NK-92 (cell line): ENCODE results near the gene IL22RA2.

ENCODE experiments used
- DNase-seq: peaks from one replicate; lab custom pipeline; 2025; ENCODE audit not compliant: unreplicated experiment; lab: John Stamatoyannopoulos, UW

IL22RA2 gene

DNA sequence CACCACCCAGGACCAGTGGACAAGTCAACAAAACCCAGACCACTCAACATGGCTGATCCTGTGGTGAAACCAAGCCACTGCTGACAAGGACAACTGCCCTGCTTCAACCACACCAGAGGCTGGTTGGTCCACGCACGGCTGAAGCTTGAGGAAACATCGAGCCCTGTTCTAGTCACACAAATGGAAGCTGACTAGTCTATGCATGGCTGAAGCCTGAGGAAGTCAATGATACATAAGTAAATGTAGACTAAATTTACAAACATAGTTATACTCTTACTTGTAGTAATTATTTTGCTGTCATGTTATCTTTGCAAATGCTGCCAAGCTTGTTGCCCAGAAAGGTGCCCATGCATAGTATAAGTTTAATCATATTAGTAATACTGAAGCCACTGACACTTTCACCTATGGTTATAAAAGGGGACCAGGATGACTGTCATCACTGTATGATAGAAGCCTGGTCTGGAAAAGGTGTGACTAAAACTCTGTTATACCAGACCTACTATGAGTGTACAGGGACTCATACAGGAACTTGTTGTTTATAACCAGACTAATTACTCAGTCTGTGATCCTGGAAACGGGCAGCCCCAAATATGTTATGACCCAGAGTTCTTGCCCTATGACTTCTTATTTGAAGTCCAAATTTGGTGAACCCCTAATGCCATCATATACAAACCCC lies 5.6 kb downstream of the IL22RA2 start:
- DNase-seq, result no peak

DNA sequence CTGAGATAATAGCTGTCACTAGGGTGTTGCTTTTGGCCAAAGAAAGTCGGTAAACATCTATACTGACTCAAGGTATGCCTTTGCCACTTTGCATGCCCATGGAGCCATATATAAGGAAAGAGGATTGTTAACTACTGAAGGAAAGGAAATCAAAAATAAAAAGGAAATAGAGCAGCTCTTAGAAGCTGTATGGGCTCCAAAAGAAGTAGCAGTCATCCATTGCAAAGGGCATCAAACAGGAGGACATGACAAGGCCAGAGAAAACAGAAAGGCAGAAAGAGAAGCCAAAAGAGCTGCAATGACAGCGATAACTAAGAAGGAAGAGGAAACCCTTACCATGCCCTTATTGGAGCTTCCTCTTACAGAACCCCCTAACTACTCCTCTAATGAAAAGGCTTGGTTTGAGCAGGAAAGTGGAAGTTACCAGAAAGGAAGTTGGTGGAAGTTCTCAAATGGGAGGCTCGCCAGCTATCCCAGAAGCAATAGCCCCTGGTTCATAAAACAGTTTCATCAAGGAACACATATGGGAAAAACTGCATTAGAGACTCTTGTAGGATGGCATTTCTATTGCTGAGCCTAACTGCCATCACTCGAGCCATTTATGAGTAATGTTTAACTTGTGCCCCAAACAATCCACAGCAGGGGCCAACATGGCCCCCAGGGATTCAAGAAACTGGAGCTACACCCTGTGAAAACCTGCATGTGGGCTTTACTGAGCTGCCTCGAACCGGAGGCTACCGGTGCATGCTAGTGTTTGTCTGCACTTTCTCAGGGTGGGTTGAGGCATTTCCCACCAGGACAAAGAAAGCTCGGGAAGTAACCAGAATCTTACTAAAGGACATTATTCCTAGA lies 7.0 kb downstream of the IL22RA2 start:
- DNase-seq, result no peak

DNA sequence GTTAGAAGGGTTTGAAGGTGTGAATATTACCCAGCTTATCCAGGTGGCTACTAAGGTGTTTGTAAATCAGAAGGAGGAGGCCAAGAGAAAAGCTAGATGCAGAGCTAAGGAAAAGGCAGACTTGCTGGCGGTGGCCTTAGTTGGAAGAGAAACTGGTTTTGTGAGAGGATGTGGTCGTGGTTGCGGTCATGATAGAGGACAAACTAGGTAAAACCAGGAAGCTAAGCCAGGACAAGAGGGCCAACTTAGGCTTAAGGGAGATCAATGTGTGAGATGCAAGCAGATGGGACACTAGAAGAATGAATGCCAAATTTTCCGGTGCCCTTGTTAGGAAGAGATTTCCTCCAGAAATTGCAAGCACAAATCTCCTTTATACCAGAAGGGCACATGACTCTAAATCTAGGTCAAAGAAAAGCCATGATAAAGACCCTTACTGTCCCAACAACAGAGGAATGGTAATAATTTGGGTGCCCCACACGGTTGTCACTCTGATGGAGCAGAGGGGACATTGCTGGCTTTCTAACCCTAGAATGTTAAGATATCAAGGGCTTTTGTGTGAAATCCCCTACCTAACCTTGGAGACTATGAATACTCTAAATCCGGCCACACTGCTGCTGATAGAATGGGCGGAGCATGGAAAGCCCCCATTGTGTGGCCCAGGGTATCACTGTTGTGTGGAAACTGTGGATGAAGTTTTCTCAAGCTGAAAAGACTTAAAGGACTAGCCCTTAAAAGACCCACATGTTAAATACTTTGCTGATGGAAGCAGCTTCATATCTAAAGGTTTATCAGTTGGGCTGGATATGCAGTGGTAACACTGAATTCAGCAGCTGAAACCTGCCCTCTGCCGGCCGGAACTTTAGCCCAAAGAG lies 7.8 kb downstream of the IL22RA2 start:
- no peak for DNase-seq

DNA sequence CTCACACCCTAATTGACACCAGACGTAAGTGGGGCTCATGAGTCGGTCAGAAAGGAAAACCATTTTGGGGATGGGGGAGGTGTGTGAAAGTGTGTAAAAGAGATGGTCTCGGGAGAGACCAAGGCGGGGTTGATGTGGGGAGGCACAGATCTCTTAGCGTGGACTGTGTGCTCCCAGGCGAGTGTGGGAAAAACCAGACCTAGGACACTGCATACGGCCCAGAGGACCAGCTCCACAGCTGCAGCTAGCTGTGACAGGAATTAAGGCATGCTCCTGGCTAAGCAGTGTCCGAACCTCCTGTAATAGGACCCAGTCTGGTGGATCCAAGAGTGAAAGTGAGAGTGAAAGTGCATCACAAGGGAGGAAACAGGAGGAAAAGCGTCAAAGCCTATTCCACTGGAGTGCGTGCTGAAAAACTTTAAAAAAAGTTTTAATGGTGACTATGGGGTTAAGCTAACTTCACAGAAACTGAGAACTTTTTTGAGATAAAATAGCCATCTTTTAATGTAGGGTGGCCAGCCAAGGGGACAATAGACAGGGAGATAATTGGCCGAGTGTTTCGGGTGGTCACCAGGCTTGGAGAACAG lies 9.6 kb downstream of the IL22RA2 start:
- DNase-seq, result no peak

DNA sequence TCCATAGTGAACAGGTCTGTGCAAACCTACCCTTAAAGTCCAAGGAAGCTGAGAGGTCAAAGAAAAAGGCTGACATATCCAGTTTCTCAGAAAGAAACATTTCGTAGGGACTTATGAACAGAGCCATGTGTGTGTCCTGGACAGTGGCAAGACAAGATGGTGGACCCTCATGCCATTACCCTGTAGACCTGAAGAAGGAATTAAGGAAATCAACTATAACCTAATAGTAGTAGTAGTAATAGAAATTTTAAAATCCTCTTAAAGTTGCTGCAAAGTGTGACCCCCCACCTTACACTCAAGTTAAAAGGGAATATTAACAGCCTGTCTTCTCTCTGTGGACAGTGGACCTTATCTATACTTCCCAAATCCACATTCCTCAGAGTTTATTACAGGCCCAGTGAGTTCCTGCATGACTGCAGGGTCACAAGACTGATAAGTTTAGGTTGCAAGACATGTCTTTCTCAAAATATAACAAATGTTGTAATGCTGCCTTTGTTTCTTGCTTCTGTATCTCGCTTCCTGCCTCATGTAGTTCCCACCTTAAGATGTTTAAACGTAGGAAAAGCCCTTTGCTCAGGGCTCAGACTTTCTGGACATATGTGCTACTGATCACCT lies 10.6 kb downstream of the IL22RA2 start:
- DNase-seq, result no peak

DNA sequence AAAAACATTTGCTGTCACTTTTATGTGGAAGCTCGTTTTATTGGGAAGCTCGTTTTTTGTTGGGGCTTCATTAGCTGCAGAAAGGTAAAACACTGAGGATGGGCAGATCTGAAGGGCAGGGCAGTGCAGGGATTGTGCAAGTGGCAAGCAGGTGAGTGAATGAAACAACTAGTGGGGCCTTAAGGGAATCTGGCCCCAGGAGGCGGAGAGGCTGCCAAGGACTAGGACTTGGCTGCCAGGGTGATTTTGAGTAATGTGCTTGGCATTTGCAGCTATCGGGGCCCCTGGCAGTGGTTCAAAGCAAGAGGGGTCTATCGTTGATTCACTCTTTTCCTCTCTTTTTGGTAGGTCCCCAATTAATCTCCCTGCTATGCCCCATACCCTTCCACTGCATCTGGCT lies 11.5 kb downstream of the IL22RA2 start:
- no peak for DNase-seq

DNA sequence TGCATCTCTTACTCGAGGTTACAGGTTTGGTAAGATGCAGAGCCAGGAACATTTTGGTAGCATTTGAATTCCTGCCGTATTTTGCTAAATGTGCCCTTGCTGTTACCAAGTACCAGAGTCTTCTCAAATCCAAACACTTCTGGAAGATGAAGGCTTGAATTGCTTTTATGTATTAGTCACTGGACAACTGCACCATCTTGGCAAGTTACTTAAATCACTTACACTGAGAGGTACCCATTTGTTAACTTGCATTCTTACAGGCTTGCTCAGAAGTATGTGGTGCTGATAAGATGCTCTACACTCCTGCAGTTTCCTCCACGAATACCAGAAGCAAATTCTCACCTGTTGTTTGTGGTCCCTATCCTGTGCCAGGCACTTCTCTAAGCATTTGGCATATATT lies 12.7 kb downstream of the IL22RA2 start:
- no peak for DNase-seq

DNA sequence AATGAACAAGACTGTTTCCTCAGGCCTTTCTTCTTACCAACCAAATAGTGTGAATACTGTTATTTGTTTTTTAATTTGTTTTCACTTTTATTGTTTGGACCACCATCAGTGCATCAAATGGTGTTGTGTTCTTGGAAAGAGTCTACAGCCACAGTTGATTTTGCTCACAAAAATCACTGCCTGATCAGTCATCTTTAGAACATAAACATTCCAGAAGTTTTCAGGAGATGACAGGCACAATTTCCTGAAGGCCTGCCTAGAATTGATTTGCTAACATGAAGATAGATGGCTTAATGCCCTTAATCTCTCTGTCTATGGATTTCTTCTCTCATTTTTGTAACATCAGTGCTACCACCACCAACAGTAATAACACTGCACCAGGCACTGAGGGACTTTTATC lies 13.5 kb downstream of the IL22RA2 start:
- DNase-seq, result no peak

DNA sequence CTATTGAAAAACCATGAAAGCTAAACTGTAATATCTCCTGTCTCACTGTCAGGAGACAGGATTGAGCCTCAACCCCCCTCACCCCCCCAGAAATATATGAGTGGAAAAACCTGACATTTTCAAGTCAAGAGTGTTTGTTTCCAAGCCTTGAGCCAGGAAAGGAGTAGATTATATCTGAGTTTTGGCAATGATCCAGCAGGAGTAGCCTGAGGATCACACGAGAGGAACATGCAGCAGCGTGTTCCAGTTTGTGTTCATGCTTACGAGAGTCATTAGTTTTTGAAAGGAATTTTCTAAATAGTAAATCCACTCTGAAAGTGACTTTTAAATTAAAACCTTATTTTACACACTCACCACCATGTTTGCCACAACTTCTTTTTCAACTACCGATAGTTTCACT lies 15.8 kb downstream of the IL22RA2 start:
- DNase-seq, result no peak

DNA sequence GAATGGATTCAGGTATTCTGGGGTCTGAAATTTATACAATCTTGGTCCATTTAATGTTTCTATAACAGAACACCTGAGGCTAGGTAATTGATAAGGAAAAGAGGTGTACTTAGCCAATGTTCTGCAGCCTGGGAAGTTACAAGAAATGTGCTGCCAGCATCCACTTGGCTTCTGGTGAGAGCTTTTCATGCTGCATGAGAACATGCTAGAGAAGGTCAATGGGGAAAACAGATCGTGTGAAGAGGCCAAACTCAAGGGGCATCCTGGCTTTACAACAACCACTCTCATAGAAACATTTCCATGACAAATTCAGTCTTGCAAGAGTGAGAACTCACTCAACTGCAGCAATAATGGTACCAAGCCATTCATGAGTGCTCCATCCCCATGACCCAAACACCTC lies 16.8 kb downstream of the IL22RA2 start:
- no peak for DNase-seq

DNA sequence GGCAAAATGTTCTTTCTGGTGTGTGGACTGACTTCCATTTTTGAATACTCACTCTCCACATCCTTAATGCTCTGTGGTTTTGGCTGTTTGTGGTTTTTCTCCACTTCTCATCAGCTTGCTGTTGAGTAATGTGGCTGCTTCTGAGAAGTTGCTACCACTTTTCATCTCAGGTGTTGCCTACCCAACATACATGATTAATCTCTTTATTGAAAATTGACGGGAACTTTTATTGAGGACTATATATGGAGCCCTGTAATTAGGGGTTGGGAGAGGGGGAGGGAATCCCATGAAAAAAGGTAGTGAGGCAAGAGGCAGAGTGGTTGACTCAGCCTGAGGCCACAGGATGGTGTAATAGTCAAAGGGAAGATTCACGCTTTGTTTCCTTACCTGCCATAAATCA lies 17.6 kb downstream of the IL22RA2 start:
- no peak for DNase-seq

DNA sequence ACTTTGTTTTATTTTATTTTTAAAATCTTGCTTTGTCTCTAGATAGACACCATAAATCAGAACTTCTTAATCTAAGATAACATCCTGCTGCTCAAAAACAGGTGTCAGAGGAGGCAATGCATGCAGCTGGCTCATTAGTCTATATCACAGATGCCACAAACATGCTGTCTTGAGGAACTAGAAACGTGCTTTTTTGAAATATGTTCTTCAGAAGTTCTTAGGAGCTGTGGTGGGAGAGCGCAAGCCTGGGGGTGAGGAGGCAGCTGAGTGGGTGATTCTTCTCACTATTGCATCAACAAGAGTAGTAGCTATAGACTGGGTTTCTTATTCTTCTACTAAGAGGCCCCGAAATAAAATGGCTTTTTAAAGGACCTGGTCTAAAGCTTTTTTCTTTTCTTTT lies 23.4 kb downstream of the IL22RA2 start:
- no peak for DNase-seq

DNA sequence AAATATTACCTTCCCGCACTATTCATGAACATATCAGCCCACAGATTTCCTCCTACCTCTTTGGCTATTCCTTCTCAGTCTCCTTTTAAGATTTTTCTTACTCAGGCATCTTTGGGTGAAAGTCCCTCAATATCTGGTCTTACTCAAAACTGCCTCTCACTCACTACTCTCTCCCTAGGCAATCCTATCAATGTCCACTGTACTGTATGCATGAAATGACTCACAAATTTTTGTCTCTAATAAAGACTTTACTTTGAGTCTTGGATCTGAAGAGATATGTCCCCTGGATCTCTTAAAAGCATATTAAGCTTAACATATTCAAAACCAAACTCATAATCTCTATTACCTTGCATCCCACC lies 24.4 kb downstream of the IL22RA2 start:
- no peak for DNase-seq

DNA sequence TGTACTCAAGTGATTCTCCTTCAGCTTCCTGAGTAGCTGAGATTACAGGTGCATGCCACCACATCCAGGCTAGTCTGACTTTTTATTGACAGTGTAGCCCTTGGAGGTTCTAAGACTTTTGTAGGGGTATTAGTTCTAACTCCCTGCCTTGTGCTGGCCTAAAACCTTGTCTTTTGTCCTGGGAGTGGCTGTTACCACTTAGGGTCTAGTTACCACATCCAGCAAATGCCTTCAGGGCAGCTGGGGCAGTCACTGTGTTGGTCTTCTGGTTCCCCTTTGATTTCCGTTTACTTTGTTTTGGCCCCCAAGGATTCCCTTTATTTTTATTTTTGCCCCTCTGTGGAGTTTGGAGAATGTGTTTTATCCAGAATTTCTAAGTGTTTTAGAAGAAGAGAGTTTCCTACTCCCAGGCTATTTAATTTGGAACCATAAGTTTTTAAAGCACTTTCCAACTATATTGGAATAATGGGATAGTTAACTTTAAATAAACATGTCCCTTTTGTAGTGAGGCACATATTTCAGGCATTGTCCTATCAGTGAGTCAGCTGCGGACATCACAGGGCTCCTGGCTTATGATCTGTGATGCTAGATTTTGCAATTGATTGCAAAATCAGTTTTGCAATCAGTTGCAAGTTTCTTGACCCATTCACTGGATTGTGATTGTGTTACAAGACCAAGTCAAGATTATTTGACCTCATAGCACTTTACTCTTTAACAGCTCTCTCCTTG lies 25.0 kb downstream of the IL22RA2 start:
- DNase-seq, result no peak

DNA sequence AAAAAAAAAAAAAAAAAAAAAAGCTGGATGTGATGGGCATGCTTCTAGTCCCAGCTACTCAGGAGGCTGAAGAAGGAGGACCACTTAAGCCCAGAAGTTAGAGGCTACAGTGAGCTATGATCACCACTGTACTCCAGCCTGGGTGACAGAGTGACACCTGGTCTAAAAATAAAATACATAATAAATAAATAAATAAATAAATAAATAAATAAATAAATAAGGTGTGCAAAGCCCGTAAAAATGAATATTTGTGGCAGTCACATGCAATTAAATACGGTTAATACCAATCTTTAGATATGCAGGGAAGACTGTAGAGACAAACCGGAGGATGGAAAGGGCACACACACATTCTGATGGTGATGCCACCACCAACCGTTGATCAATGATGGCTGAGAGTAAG lies 26.2 kb downstream of the IL22RA2 start:
- no peak for DNase-seq

DNA sequence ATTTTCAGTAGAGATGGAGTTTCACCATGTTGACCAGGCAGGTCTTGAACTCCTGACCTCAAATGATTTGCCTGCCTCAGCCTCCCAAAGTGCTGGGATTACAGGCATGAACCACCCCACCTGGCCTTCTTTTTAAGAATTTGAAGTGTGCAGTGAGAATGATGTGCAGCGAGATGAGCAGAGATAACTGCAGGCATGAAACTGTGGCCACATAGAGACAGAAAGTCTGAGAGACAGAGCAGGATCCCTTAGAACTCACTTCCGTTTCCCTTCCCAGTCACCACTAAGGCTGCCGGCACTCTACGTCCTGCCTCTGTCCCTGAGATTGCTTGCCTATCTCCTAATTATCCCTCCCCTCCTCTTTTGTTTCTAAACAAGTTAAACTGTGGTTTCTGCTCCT lies 27.2 kb downstream of the IL22RA2 start:
- DNase-seq, result no peak

DNA sequence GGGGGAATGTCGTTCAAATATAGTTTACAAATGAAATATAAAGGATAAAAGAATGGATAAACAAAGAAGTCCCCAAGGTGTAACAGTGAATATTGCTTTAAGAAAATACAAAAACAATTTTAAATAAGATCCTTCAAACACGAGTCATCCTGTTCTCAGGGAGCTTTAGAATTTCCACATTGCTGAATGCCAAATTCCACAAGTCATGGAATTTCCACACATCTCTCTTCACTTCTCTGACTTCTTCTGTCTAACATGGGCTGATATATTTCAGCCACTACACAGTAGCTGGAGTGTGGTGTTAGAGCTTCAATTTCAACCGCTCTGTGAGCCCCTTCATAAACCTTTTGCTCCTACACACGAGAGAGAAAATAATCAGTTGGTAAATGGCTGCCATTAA lies 28.0 kb downstream of the IL22RA2 start:
- DNase-seq, result no peak

DNA sequence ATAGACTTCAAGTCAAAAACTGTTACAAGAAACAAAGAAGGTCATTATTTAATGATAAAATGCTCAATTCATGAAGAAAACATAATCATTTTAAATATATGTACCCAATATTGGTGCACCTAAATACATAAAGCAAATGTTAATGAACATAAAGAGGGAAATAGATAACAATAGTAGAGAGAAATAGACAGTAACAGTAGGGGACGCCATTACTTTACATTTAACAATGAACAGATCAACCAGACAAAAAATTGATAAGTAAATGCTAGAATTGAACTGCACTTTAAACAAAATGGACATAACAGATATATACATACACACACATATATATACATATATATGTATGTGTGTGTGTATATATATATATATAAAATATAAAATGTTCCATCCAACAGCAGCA lies 37.4 kb downstream of the IL22RA2 start:
- no peak for DNase-seq

DNA sequence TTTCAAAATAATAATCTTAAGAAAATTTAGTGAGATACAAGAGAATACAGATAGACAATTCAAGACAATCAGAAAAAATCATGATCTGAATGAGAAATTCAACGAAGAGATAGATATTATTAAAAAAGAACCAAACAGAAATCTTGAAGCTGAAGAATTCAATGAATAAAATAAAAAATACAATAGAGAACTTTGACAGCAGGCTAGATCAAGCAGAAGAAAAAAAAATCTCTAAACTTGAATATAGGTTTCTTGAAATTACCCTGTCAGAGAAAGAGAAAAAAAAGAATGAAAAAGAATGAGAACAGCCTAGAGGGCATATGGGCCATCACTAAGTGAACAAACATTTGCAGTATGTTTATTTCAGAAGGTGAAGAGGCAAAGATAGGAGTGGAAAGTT lies 39.0 kb downstream of the IL22RA2 start:
- DNase-seq, result no peak

DNA sequence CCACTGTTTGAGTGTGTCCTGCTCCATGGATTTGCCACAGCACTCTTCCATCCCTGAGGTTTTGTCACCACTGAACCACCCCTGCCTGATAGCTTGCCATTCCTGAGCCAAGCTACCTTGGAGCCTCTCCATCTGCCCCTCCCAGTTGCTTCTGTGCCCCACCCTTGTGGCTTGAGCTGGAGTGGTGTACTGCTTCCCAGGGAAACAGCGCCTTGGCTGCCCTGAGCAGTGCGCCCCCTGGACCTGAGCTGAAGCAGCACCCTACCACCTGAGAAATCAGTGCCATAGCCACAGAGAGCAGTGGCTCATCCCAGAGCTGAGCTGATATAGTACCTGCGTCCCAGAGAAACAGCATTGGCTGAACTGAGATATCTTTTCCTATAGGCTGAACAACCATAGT lies 40.3 kb downstream of the IL22RA2 start:
- no peak for DNase-seq
